ENCODE results near the gene FGFR4. TPM values are rescaled to one million over a fixed set of nuclear protein-coding genes. Genes with fewer than 3 reads are reported as not detected.

Gene FGFR4
- total and polyA plus RNA-seq, 2 of the 8 experiments (the other 6 are each of a cell fraction or from before 2014, with no cell fraction given): 61.4 to 88.4 TPM

DNA sequence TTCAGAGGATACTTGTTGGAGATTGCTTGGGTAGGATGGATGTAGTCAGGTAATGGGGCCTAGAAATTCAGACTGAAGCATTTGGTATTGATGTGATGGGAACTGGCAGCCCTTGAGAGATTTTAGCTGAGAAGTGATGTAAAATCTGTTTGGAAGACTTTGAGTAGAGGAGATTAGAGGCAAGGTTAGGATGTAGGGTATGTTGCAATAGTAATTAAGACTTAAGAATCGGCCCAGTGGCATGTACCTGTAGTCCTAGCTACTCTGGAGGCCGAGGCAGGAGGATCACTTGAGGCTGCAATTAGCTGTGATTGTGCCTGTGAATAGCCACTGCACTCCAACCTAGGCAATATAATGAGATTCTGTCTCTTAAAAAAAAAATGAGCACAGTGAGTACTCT lies 53.6 kb downstream of the FGFR4 start:
- no peak overlapping the region for H3K14ac ChIP-seq (ENCODE audit: insufficient read length)
- no peak overlapping the region for H2BK5ac ChIP-seq (ENCODE audit: low read depth, low read length)
- no peak overlapping the region for H2BK120ac ChIP-seq (replicated peaks; ENCODE audit: low read depth, low read length)
- no peak overlapping the region for H2BK20ac ChIP-seq (ENCODE audit: low read length)
- H3K23me2 ChIP-seq (ENCODE audit: low read depth, low read length): 0 out of 2 replicates have a peak, but pooled peaks cover 2% of the 10 kb centered on the region
- ChIA-PET POLR2A (ENCODE audit: partially characterized antibody) (interaction anchor here (0.9 to 14.2 kb wide), 9 partner anchors 7 to 162 kb away, joined by 3 to 139 read pairs (median 13); partner anchors contain the start of genes NSD1, PRELID1 and RAB24), CTCF (ENCODE audit: partially characterized antibody) (interaction anchor here (0.6 to 1.0 kb wide), 2 partner anchors 15 to 26 kb away, joined by 3 to 8 read pairs; no protein-coding TSS in a partner anchor)
- H2AFZ ChIP-seq (ENCODE audit: low read length): no peak overlapping the region
- no peak overlapping the region for H3K18ac ChIP-seq (ENCODE audit: extremely low read depth, low read length)
- no peak overlapping the region for H3K4me2 ChIP-seq (ENCODE audit: insufficient read depth in 1 of 2, low read depth in 2 of 2, low read length in 2 of 2)
- TF ChIP-seq JUND (IDR thresholded peaks at IDR 0.05; ENCODE audit: low read length) (no peak), CTBP2 (IDR thresholded peaks at IDR 0.05; ENCODE audit: borderline replicate concordance, insufficient read depth, insufficient read length, low read length) (no peak), SAP30 (IDR thresholded peaks at IDR 0.05; ENCODE audit: insufficient read depth, insufficient replicate concordance, low read length) (no peak), NRF1 (IDR thresholded peaks at IDR 0.05; ENCODE audit: low read depth, low read length) (no peak)
- H3K56ac ChIP-seq (replicated peaks; ENCODE audit: insufficient read length, low read depth, low read length): no peak overlapping the region
- H3K4me1 ChIP-seq (replicated peaks in 1 of 4; ENCODE audit: control insufficient read depth in 3 of 4, insufficient read depth in 4 of 4, low read length in 3 of 4): peaks cover 1 to 12% (median 5%) of the 10 kb centered on the region in 4 experiments; a peak in 5 of 7 replicates
- H4K20me1 ChIP-seq (replicated peaks in 1 of 2; ENCODE audit: control insufficient read depth in 1 of 2, insufficient read depth in 2 of 2, low read length in 2 of 2): peaks cover 18 to 24% of the 10 kb centered on the region in 2 experiments
- 96% methylated on average over 2 of the region's 2 CpGs; no CpG with 5 or more reads in 1 of the 2 experiments for WGBS, 2 experiments (ENCODE audit: extremely low coverage in 1 of 2, insufficient coverage in 1 of 2, insufficient read length in 1 of 2, insufficient replicate concordance in 2 of 2, low coverage in 1 of 2, low lambda C conversion rate in 2 of 2, missing lambda C conversion rate in 1 of 2)
- H3K4ac ChIP-seq (replicated peaks; ENCODE audit: insufficient read length, low read depth, low read length): no peak overlapping the region
- no peak overlapping the region for H2BK15ac ChIP-seq (ENCODE audit: low read length)
- no peak overlapping the region for H2BK12ac ChIP-seq (ENCODE audit: low read depth, low read length)
- no peak overlapping the region for H3K23ac ChIP-seq (ENCODE audit: insufficient read length)
- no peak overlapping the region for H4K5ac ChIP-seq (ENCODE audit: insufficient read length, low read depth, low read length)
- no peak overlapping the region; a peak in 1 of 7 replicates for H3K9ac ChIP-seq (replicated peaks in 1 of 4; ENCODE audit: extremely low read depth in 1 of 4, low read depth in 3 of 4, low read length in 3 of 4)
- H3K79me2 ChIP-seq (ENCODE audit: control insufficient read depth in 1 of 2, insufficient read depth in 2 of 2, low read length in 2 of 2): peaks cover 46 to 100% of the 10 kb centered on the region in 2 experiments
- FAIRE-seq (no peak), DNase-seq (ENCODE audit: low read depth in 1 of 2, low spot score in 2 of 2) (no peak)
- H4K91ac ChIP-seq (replicated peaks; ENCODE audit: insufficient read length, low read length): no peak overlapping the region
- no peaks in the 10 kb centered on the region for H3K27me3 ChIP-seq (replicated peaks in 1 of 4; ENCODE audit: control insufficient read depth in 3 of 4, extremely low read depth in 1 of 4, insufficient read depth in 3 of 4, low read length in 3 of 4)
- H3K9me3 ChIP-seq (ENCODE audit: insufficient read depth in 2 of 2, low read depth in 1 of 2, low read length in 1 of 2): no peaks in the 10 kb centered on the region
- H3K27ac ChIP-seq (ENCODE audit: low read depth, low read length): no peak overlapping the region
- no peak overlapping the region for H4K8ac ChIP-seq (ENCODE audit: extremely low read depth, insufficient read depth, low read length)
- no peak overlapping the region for H3K4me3 ChIP-seq (ENCODE audit: extremely low read depth in 1 of 4, insufficient read depth in 2 of 4, low read depth in 3 of 4, low read length in 4 of 4)
- H3K79me1 ChIP-seq (ENCODE audit: low read depth, low read length): peaks cover 2% of the 10 kb centered on the region; the same call in 1 of the 2 replicates
- H2AK5ac ChIP-seq (ENCODE audit: low read depth, low read length): no peak overlapping the region
- H3K36me3 ChIP-seq (ENCODE audit: control insufficient read depth in 2 of 4, insufficient read depth in 4 of 4, low read length in 3 of 4): peaks cover 8 to 69% (median 40%) of the 10 kb centered on the region in 4 experiments
